GM12865 (cell line): Measurements from ENCODE around the gene KCNG2.

Source experiments
- DNase-seq: peaks from one replicate; pipeline ENCODE4 v3.0.0; 2010; ENCODE audit warnings: low read depth
- H3K4me3 ChIP-seq: 2 replicates; pipeline ENCODE4 v1.5.1; 2011; ENCODE audit warnings: mild to moderate bottlenecking, low read depth, low read length, control low read depth
- TF ChIP-seq, protein P1 (sequence below): IDR thresholded peaks from 2 replicates; pipeline ENCODE4 v1.5.1; 2011; ENCODE audit warnings: low read length, control low read depth, low read depth, inconsistent platforms; ENCODE audit not compliant: insufficient read depth; ENCODE audit errors: missing control alignments

Gene KCNG2

DNA sequence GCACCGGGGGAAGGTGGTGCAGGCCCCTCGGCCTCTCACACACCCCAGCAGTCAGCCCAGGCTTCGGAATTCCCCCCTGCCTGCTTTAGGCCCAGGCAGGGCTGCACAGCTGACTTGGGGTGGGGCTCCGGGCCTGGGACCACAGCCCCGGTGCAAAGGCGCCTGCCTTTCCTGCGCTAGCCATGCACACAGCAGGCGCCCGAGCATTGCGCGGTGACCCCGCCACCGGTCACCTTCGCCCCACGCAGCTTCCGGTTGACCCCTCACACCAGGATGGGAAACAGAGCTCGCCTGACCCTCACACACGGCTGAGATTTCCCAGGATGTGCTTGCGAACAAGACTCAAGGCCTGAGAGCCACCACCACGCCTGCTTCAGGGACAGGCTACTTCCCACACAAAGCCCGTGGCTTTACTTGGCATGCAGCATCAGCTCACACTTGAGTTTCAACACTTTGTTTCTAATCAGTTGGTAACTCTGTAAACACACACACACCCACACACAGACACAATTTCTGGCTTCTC lies 107.7 kb downstream of the KCNG2 start:
- no peak for DNase-seq
- TF ChIP-seq, protein P1, sequence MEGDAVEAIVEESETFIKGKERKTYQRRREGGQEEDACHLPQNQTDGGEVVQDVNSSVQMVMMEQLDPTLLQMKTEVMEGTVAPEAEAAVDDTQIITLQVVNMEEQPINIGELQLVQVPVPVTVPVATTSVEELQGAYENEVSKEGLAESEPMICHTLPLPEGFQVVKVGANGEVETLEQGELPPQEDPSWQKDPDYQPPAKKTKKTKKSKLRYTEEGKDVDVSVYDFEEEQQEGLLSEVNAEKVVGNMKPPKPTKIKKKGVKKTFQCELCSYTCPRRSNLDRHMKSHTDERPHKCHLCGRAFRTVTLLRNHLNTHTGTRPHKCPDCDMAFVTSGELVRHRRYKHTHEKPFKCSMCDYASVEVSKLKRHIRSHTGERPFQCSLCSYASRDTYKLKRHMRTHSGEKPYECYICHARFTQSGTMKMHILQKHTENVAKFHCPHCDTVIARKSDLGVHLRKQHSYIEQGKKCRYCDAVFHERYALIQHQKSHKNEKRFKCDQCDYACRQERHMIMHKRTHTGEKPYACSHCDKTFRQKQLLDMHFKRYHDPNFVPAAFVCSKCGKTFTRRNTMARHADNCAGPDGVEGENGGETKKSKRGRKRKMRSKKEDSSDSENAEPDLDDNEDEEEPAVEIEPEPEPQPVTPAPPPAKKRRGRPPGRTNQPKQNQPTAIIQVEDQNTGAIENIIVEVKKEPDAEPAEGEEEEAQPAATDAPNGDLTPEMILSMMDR = no peak
- H3K4me3 ChIP-seq = no peak overlapping the region

DNA sequence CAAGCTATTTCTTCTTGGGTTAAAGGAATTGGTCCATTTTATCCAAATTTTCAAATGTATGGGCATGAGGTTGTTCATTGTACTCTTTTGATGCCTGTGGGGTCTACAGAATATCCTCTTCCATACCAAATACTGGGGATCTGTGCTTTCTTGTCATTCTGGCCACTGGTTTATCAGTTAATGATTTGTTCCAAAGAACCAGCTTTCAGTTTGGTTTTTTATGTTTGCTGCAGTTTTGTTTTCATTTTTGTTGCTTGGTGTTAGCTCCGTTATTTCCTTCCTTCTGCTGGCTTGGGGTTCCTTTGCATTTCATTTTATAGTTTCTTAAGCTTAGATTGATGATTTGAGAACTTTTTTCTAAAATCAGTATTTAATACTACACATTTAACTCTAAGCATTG lies 108.3 kb downstream of the KCNG2 start:
- TF ChIP-seq, protein P1 = no peak
- DNase-seq = no peak
- no peak overlapping the region for H3K4me3 ChIP-seq

DNA sequence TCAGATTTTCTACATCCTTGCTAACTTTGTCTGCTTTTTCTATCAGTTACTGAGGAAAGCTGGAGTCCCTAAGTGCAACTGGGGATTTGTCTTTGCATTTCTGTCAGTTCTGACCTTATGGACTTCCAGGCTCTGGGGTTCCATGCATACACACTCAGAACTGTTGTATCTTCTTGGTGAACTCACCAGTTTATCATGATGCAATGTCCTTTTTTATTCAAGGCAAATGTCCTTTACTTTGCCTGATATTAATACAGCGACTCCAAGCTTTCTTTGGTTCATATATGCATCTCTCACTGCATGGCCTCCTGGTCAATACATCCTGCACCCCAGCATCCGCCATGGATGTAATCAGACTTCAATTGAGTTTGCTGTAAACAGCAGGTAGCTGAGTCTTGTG lies 109.0 kb downstream of the KCNG2 start:
- no peak overlapping the region for H3K4me3 ChIP-seq
- TF ChIP-seq, protein P1 = no peak
- no peak for DNase-seq

DNA sequence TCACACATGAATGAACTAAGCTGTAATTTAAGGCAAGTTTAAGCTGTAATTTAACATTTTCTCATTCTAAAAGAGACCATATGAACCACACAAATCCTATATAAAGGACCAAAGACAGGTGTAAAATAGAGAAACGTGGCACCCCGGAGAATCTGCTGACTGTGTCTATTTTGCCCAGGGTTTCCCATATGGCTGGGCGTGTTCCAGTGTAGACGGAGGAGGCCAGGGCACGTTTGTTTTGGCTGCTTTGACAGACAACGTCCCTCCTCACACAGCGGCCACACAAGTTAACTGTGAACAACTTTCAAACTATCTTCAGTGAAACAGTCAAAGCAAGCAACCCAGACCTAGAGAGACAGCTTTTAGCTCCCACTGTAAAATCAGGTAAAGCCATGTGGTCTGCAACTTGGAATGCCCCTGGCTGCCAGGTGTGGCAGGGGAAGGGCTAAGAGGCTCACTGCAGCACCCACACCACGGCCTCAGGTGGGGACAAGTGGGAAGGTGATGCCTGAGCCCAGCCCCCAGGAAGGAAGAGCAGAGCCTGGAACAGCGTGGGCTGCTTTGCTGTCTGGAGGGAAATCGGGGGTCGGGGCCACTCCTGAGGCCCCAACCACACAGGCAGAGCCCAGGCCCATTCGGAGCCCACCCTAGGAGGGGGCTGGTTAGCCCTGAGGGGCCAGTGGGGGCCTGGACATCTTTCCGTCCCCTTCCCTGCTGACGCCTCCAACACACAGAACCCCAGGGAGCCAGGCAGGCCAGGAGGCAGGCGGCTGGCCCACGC lies 113.0 kb downstream of the KCNG2 start:
- DNase-seq = no peak
- no peak overlapping the region for H3K4me3 ChIP-seq
- TF ChIP-seq, protein P1 = no peak

DNA sequence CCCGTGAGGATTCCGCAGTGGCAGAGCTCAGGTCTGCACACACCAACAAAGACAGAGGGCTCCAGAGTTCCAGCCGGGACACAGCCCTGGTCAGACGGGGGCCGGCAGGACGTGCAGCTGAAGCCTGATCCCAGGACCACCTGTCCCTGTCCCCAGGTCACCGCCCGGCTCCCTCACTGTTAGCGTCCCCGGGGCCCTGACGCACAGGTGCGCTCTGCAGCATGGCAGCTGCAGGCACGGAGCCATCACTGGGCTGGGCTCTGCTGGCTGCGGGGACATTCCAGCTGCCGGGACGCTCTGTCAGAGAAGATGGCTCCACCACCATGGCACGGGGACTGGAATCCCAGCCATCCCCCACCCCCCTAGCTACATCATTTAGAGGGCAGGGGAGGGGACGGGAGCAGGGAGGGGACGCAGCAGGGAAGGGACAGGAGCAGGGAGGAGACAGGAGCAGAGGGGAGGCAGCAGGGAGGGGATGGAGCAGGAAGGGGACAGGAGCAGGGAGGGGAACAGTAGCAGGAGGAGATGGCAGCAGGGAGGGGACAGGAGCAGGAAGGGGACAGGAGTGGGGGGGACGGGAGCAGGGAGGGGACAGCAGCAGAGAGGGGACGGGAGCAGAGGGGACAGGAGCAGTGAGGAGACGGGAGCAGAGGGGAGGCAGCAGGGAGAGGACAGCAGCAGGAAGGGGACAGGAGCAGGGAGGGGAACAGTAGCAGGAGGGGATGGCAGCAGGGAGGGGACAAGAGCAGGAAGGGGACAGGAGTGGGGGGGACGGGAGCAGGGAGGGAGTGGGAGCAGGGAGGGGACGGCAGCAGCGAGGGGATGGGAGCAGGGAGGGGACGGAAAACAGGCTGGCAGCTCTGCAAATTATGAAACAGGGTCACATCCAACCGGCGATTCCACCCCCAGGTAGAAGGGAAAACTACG lies 113.9 kb downstream of the KCNG2 start:
- no peak for DNase-seq
- no peak overlapping the region for H3K4me3 ChIP-seq
- TF ChIP-seq, protein P1 = no peak

DNA sequence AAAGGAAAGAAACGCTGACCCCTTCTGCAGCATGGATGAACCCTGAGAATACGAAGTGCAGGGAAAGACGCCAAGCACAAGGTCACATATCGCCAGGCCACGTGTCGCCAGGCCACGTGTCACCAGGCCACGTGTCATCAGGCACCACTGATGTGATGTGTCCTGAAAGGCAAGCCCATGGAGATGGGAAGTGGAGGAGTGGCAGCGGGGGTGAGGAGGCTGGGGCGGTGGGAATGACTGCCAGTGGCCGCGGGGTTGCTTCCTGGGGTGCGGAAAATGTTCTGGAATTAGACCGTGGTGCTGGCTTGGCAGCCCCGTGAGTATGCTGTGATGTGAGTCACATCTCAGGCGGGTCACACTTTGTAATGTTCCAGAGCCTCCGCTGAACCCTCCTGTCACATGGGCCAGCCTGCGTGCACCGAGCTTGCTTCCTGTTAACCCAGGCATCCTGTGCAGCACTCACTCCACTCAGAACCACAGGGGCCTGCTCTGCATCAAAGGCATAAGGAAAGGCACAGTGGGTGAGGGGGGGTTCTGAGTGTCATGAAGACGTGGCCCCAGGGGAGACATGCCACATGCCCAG lies 114.8 kb downstream of the KCNG2 start:
- TF ChIP-seq, protein P1 = no peak
- no peak overlapping the region for H3K4me3 ChIP-seq
- DNase-seq = no peak
